ENCODE data around the gene FCHSD1. TPM values are rescaled to one million over a fixed set of nuclear protein-coding genes. Genes with fewer than 3 reads are reported as not detected.
A peak's percentile ranks its signal among the peaks of the same experiment; 100 is the strongest.

Gene FCHSD1
- total and polyA plus RNA-seq, 10 donors: 20.4 to 67.3 (median 45.6) TPM

DNA sequence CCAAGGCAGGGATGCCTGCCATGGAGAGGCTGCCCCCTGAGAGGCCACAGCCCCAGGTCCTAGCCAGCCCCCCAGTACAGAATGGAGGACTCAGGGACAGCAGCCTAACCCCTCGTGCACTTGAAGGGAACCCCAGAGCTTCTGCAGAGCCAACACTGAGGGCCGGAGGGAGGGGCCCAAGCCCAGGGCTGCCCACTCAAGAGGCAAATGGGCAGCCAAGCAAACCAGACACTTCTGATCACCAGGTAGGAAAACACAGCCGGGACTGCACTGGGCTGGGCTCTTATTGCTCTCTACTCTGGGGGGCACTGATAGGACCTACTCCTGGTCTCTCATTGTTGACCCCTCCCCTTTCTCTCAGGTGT, 11.2 kb downstream of the FCHSD1 start:
- H3K27ac ChIP-seq: no peak overlapping the region
- no peaks in the 10 kb centered on the region for H3K27me3 ChIP-seq (replicated peaks in 1 of 7)
- 87 to 94% (median 91%) methylated on average over 2 to 3 of the region's 3 CpGs for WGBS, 5 donors
- intact Hi-C loops (cut with DNase I; ENCODE audit: low total_unique reads): no loop called here
- peaks cover 13 to 40% (median 27%) of the 10 kb centered on the region in 6 donors for H3K4me1 ChIP-seq
- TF ChIP-seq, protein P1, sequence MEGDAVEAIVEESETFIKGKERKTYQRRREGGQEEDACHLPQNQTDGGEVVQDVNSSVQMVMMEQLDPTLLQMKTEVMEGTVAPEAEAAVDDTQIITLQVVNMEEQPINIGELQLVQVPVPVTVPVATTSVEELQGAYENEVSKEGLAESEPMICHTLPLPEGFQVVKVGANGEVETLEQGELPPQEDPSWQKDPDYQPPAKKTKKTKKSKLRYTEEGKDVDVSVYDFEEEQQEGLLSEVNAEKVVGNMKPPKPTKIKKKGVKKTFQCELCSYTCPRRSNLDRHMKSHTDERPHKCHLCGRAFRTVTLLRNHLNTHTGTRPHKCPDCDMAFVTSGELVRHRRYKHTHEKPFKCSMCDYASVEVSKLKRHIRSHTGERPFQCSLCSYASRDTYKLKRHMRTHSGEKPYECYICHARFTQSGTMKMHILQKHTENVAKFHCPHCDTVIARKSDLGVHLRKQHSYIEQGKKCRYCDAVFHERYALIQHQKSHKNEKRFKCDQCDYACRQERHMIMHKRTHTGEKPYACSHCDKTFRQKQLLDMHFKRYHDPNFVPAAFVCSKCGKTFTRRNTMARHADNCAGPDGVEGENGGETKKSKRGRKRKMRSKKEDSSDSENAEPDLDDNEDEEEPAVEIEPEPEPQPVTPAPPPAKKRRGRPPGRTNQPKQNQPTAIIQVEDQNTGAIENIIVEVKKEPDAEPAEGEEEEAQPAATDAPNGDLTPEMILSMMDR (IDR thresholded peaks at IDR 0.05 in 8 of 11, conservative IDR thresholded peaks at IDR 0.05 in 3 of 11): no peak
- TF ChIP-seq POLR2AphosphoS5 (IDR thresholded peaks at IDR 0.05): no peak
- TF ChIP-seq POLR2A (IDR thresholded peaks at IDR 0.05): no peak
- H3K9me3 ChIP-seq: no peaks in the 10 kb centered on the region
- DNase-seq: no peak
- H3K36me3 ChIP-seq: peaks cover 0 to 58% (median 26%) of the 10 kb centered on the region in 6 donors
- H3K4me3 ChIP-seq: no peak overlapping the region

DNA sequence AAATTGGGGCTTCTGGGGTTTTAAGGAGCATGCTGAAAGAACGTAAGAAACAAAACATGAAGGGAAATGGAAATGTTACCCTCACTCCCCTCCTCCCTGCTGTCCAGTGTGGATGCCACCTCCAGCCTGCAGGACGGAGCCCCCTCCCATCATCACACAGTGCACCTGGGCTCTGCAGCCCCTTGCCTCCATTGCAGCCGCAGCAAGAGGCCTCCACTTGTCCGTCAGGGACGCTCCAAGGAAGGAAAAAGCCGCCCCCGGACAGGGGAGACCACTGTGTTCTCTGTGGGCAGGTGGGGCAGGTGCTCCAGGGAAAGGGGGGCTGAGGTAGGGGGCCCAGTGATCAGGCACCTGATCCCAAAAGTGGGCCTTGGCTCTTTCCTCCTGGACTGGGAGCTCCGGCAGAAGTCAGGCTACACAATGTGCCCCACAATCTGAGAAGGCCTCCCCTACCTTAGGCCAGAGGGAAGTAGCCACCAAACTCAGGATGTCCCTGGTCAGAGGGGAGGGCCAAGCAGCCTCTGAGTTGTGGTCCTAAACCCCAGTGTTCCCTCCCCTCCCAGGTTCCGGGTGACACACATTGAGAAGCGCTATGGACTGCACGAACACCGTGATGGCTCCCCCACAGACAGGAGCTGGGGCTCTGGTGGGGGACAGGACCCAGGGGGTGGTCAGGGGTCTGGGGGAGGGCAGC, 11.7 kb downstream of the FCHSD1 start:
- intact Hi-C loops (cut with DNase I; ENCODE audit: low total_unique reads): no loop called here
- no peaks in the 10 kb centered on the region for H3K27me3 ChIP-seq (replicated peaks in 1 of 7)
- peaks cover 17 to 45% (median 32%) of the 10 kb centered on the region in 6 donors for H3K4me1 ChIP-seq
- TF ChIP-seq POLR2A (IDR thresholded peaks at IDR 0.05): no peak
- TF ChIP-seq, protein P1 (IDR thresholded peaks at IDR 0.05 in 8 of 11, conservative IDR thresholded peaks at IDR 0.05 in 3 of 11): no peak
- no peak for TF ChIP-seq POLR2AphosphoS5 (IDR thresholded peaks at IDR 0.05)
- no peaks in the 10 kb centered on the region for H3K9me3 ChIP-seq
- H3K36me3 ChIP-seq: peaks cover 0 to 56% (median 21%) of the 10 kb centered on the region in 6 donors
- H3K4me3 ChIP-seq: no peak overlapping the region
- no peak overlapping the region for H3K27ac ChIP-seq
- no peak for DNase-seq
- 90 to 95% (median 92%) methylated on average over 8 to 12 of the region's 12 CpGs for WGBS, 5 donors

DNA sequence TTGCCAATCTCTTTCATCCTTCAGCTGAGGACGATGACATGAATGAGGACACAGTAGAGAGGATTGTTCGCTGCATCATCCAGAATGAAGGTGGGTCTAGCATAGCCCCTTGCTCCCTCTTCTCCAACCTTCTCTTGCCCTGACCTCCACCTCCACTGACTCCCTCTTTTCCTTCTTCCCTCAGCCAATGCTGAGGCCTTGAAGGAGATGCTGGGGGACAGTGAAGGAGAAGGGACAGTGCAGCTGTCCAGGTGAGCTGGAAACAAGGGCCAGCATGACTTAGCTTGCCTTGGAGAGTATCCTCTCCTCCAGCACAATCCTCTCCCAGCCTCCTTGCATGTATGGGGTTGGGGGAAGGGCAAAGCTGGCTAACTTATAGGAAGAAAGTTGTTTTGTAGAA, 12.4 kb downstream of the FCHSD1 start:
- DNase-seq: no peak
- intact Hi-C loops (cut with DNase I; ENCODE audit: low total_unique reads): no loop called here
- Histone ChIP-seq H3K9me3 (no peaks in the 10 kb centered on the region), H3K27ac (peak overlapping the region in 2 of 8 donors; percentile 87 to 89), H3K36me3 (peaks cover 0 to 52% (median 14%) of the 10 kb centered on the region in 6 donors), H3K27me3 (replicated peaks in 1 of 7) (no peaks in the 10 kb centered on the region), H3K4me1 (peaks cover 17 to 53% (median 37%) of the 10 kb centered on the region in 6 donors), H3K4me3 (peak overlapping the region in 1 of 8 donors; percentile 95)
- WGBS, 5 donors: 88 to 100% (median 98%) methylated on average over 2 of the region's 2 CpGs
- TF ChIP-seq POLR2AphosphoS5 (IDR thresholded peaks at IDR 0.05) (no peak), POLR2A (IDR thresholded peaks at IDR 0.05) (no peak)
- TF ChIP-seq, protein P1 (IDR thresholded peaks at IDR 0.05 in 8 of 11, conservative IDR thresholded peaks at IDR 0.05 in 3 of 11): no peak

DNA sequence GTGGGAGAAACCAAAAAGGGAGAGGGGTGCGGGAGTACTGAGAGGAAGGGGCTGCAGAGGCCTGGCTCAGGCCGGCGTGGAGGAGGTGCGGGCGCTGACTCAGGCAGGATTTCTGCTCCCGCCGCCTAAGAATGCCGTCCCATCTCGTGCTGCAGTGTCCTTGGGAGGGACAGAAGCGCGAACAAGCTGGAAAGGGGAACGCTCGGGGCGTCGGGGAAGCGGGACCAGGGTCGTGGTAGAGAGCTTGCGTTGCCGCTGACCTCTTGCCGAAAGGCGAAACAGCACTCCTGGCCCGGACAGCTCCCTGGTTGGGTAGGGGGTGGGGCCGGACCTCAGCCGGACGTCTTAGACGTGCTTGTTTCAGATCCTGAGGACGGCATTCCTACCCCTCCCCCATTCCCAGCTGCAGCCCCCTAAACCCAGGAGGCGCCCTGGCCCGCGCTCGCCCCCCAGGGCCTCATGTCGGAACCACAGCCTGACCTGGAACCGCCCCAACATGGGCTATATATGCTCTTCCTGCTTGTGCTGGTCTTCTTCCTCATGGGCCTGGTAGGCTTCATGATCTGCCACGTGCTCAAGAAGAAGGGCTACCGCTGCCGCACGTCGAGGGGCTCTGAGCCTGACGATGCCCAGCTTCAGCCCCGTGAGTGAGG, 13.3 kb downstream of the FCHSD1 start:
- intact Hi-C loops (cut with DNase I; ENCODE audit: low total_unique reads): no loop called here
- H3K27me3 ChIP-seq (replicated peaks in 1 of 7): no peaks in the 10 kb centered on the region
- H3K4me1 ChIP-seq: peaks cover 18 to 56% (median 40%) of the 10 kb centered on the region in 6 donors
- no peak for TF ChIP-seq POLR2A (IDR thresholded peaks at IDR 0.05)
- TF ChIP-seq, protein P1 (IDR thresholded peaks at IDR 0.05 in 8 of 11, conservative IDR thresholded peaks at IDR 0.05 in 3 of 11): peak; percentile 30 to 72 (median 55)
- TF ChIP-seq POLR2AphosphoS5 (IDR thresholded peaks at IDR 0.05): peak; percentile 36 to 71 (median 40)
- H3K4me3 ChIP-seq: peak overlapping the region; percentile 54 to 96 (median 82)
- no peaks in the 10 kb centered on the region for H3K9me3 ChIP-seq
- 5 to 9% (median 7%) methylated on average over 19 to 40 of the region's 40 CpGs for WGBS, 5 donors
- H3K36me3 ChIP-seq: peaks cover 0 to 50% (median 9%) of the 10 kb centered on the region in 6 donors
- peak; percentile 92 for DNase-seq
- peak overlapping the region; percentile 63 to 89 (median 80) for H3K27ac ChIP-seq

Measured in spleen (tissue), 11 donors.